ENCODE measurements around the gene DEGS1.

DNA sequence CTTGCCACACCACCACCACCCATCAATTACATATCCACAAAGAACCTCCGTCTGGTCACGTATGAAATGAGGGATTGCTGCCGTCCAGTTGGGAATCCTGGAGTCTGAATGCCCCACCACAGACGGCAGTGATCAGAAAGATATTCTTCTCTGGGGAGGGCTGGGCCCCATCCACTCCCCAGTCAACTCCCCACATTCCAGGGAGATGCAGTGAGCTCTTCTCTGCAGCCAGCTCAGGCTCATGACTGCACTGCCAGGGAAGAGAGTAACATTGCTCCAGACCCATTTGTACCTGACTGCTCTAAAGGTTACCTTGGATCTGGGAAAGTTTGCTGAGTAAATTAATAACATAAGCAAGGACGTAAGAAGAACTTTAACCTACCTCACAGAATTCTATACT is 18.3 kb downstream of the DEGS1 start:
- TF ChIP-seq EZH2 (IDR thresholded peaks at IDR 0.05): no peak
- TF ChIP-seq POLR2AphosphoS5 (IDR thresholded peaks at IDR 0.05; ENCODE audit: borderline replicate concordance, low read depth, low read length): no peak
